A549 (cell line): ENCODE data around the gene FUT3.
"Not testable (repeated sequence)": the region's sequence is repeated elsewhere in the genome, so short reads cannot be mapped to it uniquely, and the experiment has no call there.

Source experiments
- CTCF ChIP-seq: fragments of >200 bp; sonication (Bioruptor Twin); formaldehyde crosslinking; IDR thresholded peaks from 3 replicates; pipeline ENCODE4 v1.5.1; 2016
- MYC ChIP-seq: IDR thresholded peaks from 2 replicates; pipeline ENCODE4 v1.6.1; 2012; ENCODE audit warnings: mild to moderate bottlenecking, inconsistent platforms, low read length, improper control_type of control experiment, borderline replicate concordance
- SMC3 ChIP-seq: fragments of >200 bp; sonication (Bioruptor Twin); formaldehyde crosslinking; IDR thresholded peaks from 3 replicates; pipeline ENCODE4 v1.6.1; 2018; ENCODE audit warnings: inconsistent platforms
- TP53 ChIP-seq: fragments of 250-450 bp; sonication (Bioruptor Pico); IDR thresholded peaks from 2 replicates; pipeline ENCODE4 v1.5.0; 2021; ENCODE audit warnings: mild to moderate bottlenecking, moderate library complexity

- TF ChIP-seq TP53 (CRISPR knock-in tag); SMC3; CTCF; MYC: not testable (repeated sequence)
Measured at GRCh38 chr19:5847846-5848245, 3.4 kb downstream of the FUT3 start.
